HG02623 (cell line): Measurements from ENCODE around the gene OTOG.

ENCODE experiments used
- ATAC-seq: cut with Tn5 transposase; IDR thresholded peaks from one replicate; pipeline ENCODE4 v1.9.1; 2021; ENCODE audit warnings: moderate library complexity; ENCODE audit not compliant: unreplicated experiment

Gene OTOG

DNA sequence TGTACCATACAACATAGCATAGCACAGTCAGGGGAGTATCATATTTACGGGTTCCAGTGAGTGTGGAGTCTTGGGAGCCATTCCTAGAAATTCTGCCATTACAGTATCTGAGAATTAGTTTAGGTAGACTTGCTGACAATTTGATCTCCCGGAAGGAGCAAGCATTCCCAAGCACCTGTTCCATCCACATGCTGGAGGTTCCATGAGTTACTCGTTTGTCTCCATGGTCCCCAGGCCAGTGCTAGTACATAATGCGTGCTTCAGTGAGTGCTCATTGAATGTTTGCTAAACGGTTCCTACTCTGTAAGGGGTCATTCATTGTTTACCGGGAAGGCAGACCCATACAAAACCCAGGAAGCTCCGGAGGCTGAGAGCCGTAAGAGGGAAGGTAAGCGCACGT lies 144.9 kb downstream of the OTOG start:
- ATAC-seq = no peak

DNA sequence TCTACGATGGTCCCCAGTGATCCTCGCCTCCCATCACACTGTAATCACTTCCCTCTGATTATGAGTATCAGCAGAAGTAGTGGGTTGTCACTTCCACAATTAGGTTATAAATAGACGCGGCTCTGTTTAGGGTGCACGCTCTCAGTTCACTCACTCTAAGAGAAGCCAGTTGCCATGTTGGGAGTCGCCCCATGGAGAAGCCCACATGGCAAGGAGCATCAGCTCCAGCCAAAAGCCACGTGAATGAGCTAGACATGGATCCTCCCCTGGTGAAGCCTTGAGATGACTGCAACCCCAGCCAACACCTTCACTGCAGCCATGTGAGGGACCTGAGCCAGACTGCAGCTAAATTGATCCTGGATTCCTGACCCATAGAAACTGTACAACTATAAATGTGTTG lies 145.9 kb downstream of the OTOG start:
- ATAC-seq = no peak

- no peak for ATAC-seq
Observed at GRCh38 chr11:17693531-17693930, 146.5 kb downstream of the OTOG start.

GRCh38 chr11:17694494-17695110 lies 147.5 kb downstream of the OTOG start:
- no peak for ATAC-seq

DNA sequence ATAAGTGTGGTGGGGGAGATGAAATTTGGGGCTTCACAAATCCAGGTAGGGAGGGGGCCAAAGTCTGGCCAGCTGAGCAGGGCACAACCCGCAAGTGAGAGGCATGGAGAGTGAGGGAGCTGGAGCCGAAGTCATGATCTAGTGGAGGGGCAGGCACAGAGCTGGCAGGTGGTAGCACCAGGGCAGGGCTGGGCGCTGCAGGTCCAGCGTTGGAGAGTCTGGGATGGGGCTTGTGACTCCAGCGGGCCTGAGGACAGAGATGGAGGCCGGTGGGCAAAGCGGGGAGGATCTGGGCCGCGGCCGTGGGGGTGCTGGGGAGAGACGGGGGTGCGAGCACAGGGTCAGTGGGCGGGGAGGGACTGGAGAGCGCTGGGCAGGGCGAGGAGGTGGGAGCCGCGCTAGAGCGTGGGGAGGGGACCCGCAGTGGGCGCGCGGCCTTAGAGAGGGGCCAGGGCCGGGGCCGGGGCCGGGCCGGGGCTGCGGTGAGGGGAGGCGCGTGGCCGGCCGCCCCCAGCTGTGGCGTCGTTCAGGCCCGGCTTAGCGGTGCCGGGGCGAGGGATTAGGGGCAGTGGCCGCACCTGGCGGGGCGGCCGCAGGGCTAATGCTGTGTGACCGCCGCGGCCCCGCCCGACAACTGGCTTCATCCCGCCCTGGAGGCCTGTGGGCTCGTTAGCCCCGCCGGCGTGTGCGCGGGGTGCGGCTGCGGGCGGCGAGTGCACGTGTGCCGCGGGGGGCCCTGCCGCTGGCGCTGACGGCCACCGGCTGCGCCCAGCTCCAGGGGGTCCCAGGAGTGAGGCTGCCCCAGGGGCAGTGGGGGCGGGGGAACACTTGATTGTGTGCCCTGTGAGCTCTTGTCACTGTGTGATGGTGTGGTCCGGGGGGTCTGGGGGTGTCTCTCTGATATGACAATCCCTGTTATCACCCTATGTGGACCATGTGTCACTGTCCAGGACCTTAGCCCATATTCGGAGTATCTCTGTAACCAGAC lies 148.7 kb downstream of the OTOG start:
- ATAC-seq = no peak

- ATAC-seq = no peak
Observed at GRCh38 chr11:17696741-17697140, 149.7 kb downstream of the OTOG start.
